HG03097 (cell line): Measurements from ENCODE around the gene OR11H12.
"Not testable (repeated sequence)": the region's sequence is repeated elsewhere in the genome, so short reads cannot be mapped to it uniquely, and the experiment has no call there.

Experiments used
- ATAC-seq: cut with Tn5 transposase; IDR thresholded peaks from one replicate; pipeline ENCODE4 v1.9.1; 2021; ENCODE audit not compliant: unreplicated experiment, low FRiP score

OR11H12 gene

GRCh38 chr14:18600817-18601216 lies at the start of gene OR11H12:
Gene OR11H12 (plus strand): TSS chr14:18601117. CDS start chr14:18601117, 0 bp downstream.
- not testable (repeated sequence) for ATAC-seq

GRCh38 chr14:18582908-18583307 lies 18.0 kb upstream of the OR11H12 start:
- ATAC-seq, result not testable (repeated sequence)

GRCh38 chr14:18626610-18627213 lies 25.8 kb downstream of the OR11H12 start:
- not testable (repeated sequence) for ATAC-seq

GRCh38 chr14:18636066-18636465 lies 35.1 kb downstream of the OR11H12 start:
- ATAC-seq, result not testable (repeated sequence)

GRCh38 chr14:18638032-18638431 lies 37.1 kb downstream of the OR11H12 start:
- not testable (repeated sequence) for ATAC-seq

GRCh38 chr14:18638785-18639184 lies 37.9 kb downstream of the OR11H12 start:
- ATAC-seq, result not testable (repeated sequence)

GRCh38 chr14:18646075-18646730 lies 45.3 kb downstream of the OR11H12 start:
- ATAC-seq, result not testable (repeated sequence)
